ENCODE measurements around the gene B4GALT3.

B4GALT3 gene

DNA sequence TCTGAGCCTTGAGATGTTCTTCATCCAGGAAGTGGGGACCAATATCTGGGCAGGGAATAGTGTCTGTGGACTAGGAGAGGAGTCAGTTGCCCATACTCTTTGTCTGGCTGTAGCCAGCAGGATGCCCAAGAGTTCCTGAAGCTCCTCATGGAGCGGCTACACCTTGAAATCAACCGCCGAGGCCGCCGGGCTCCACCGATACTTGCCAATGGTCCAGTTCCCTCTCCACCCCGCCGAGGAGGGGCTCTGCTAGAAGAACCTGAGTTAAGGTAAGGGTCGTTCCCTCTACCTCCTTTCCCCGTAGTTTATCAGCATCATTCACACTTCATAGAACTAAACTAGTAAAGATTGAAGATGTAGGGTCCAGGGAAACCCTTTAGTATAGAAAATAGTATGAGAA is 14.5 kb downstream of the B4GALT3 start:
- DNase-seq (ENCODE audit: low read depth), result no peak

DNA sequence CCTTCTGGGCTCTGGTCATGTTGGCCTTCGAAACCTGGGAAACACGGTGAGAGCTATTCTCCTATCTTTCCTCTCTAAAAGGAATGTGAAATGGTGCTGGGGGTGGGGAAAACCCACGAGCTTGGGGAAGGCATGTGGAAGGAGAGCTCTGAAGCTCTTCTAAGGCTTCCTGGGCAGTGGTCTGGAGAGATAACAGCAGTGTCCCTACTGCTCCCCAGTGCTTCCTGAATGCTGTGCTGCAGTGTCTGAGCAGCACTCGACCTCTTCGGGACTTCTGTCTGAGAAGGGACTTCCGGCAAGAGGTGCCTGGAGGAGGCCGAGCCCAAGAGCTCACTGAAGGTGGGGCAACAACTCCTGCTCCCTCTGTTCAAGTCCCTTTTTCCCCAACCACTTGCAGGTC is 15.3 kb downstream of the B4GALT3 start:
- DNase-seq (ENCODE audit: low read depth), result peak; percentile 56

DNA sequence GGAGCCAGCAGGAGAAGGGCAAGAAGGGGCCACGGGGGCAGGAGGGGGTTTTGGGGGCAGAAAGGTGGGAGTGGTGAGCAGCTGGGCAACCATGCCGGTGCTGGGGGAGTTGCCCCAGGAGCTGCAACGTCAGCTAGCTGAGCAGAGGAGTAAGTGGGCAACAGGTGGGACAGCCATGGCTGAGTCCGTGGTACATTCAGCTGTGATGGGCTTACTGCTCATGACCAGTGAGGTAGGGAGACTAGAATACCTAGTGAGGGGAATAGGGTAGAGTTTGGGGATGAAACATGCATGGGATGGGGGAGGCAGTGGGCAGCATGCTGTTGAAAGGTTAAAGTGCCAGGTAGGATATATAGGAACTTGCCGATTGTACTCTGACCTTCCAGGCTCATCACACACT is 15.7 kb downstream of the B4GALT3 start:
- DNase-seq (ENCODE audit: low read depth), result no peak

DNA sequence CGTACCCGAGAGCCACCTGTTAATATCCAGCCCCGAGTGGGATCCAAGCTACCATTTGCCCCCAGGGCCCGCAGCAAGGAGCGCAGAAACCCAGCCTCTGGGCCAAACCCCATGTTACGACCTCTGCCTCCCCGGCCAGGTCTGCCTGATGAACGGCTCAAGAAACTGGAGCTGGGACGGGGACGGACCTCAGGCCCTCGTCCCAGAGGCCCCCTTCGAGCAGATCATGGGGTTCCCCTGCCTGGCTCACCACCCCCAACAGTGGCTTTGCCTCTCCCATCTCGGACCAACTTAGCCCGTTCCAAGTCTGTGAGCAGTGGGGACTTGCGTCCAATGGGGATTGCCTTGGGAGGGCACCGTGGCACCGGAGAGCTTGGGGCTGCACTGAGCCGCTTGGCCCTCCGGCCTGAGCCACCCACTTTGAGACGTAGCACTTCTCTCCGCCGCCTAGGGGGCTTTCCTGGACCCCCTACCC is 16.6 kb downstream of the B4GALT3 start:
- DNase-seq (ENCODE audit: low read depth), result no peak

DNA sequence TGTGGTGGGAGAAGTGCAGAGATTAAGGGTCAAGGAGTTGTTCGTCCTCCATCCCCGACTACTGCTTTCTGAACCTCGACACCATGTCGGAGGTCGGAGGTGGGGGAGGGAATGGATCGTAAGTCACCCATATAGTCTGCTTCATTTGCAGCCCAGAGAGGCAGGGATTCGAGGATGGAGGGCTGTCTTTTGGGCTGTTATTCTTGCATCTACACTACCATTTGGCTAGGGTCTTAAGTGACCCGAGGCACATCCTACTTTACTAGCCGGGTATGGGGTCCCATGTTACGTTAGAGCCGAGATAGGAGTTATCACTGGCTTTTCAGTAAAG is 17.4 kb downstream of the B4GALT3 start:
- DNase-seq (ENCODE audit: low read depth), result no peak

DNA sequence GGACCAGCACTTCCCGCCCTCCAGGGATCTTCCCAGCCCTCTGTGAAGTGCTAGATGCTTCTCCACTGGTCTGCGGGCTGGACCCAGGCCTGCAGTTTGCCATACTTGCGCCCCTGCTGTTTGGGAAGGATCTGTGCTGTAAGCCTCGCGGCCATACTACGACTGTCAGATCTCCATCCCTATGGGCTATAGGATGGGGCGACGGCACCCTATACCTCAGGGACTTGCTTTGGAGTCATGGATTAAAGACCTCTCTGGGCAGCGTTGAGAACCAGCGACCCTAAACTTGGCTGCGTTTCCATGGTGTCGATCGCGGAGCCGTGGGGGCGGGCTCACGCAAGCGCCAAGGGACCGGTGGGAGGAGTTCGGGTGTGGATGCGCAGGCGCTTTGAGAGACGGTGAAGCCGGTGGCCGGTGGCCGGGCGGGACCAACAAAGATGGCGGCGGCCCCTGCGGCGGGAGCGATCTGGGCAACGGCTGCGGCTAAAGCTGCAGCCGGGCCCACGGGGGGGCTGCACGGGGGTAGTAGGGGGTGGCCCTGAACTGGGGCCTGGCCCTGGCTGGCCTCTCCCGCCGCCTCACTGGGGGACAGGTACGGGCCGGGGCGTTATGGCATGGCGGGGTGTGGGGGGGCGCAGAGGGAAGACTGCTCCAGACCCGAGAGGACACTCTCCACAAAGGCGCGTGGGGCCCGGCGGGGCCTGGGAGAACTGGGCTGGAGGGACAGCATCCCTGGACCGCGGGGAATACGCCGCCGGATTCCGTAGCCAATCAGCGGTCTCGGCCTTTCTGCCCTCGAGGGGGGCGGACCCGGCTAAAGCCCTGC is 18.0 kb downstream of the B4GALT3 start, which contains the start of gene USP21:
USP21 (plus strand) TSS at position 414 of the 826 bp plus-strand sequence. CDS start 1,141 bp downstream, outside the sequence.
- DNase-seq (ENCODE audit: low read depth), result peak; percentile 71

DNA sequence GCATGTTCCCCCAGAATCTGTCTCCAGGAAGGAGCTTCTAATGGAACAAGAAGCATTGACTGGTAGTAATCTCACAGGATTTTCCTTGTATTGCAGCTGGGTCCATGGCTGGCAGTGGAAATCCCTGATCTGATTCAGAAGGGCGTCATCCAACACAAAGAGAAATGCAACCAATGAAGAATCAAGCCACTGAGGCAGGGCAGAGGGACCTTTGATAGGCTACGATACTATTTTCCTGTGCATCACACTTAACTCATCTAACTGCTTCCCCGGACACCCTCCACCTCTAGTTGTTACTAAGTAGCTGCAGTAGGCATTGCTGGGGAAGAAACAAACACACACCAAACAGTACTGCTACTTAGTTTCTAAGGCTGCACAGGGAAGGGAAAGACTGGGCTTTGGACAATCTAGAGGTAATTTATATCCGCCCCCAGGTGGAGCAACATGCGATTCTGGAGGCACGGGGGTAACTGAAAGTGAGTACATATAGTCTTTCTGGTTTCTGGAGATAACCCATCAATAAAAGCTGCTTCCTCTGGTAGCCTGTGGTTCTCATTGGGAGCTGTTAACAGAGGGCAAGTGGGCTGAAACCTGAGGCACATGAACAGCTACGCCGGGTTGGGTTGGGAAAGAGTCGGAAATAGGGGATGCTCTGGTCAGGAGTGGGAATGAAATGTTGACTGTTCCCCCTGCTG is 18.8 kb downstream of the B4GALT3 start:
- no peak for DNase-seq (ENCODE audit: low read depth)

DNA sequence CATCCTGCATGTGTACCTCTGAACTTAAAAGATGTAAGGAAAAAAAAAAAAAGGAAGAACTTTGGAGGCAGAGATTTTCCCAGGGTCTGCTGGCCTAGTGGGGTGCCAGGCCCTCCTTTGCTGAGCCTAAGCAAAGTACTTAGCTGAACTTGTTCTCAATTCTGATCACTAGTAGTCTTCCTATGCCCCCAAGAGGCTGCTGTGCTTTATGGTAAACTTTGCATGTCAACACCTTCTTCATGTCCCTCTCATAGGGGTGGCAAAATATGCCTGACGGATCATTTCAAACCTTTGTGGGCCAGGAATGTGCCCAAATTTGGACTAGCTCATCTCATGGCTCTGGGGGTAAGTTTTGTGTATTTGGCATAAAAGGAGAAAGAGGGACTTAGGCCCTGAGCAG is 19.4 kb downstream of the B4GALT3 start:
- DNase-seq (ENCODE audit: low read depth), result no peak

DNA sequence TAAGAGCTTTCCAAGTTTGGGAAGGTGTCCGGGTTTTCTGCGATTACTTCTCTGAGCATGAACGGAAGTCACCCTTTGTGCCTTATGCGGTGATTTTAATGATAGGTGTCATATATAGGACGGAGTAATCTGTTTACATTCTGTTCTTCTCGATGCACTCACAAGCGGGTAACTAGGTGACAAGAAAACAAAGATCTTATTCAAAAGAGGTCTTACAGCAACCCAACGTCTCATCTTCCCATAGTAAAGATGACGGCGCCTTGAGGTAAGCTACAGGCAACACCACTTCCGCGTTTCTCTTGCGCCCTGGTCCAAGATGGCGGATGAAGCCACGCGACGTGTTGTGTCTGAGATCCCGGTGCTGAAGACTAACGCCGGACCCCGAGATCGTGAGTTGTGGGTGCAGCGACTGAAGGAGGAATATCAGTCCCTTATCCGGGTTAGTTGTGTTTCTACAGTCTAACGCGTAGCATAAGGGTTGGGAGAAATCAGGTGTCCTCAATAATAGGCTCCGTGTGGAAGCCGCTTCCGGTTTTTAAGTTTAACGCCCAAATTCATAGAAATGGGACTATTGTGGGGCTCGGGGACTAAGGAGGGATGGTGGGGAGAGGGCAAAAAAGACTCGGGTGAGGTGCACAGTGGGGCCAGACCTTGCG is 23.5 kb downstream of the B4GALT3 start, which contains the start of gene UFC1:
UFC1 (plus strand) TSS at position 297 of the 656 bp plus-strand sequence; CDS start at position 317, 20 bp downstream.
- DNase-seq (ENCODE audit: low read depth), result peak; percentile 62

DNA sequence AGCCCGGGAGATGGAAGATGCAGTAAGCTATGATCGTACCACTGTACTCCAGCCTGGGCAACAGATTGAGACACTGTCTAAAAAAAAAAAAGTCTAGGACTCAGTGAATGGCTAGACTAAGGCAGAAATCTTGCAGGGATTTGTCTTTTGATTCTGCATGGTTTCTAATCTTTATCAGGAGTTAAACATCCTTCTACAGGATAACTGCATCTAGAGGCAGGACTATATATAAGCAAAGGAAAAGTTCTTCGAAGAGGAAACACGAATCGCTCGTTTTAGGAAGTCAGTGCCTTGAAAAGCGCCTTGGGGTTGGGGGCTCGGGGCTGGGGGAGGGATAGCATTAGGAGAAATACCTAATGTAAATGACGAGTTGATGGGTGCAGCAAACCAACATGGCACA is 24.1 kb downstream of the B4GALT3 start:
- no peak for DNase-seq (ENCODE audit: low read depth)

DNA sequence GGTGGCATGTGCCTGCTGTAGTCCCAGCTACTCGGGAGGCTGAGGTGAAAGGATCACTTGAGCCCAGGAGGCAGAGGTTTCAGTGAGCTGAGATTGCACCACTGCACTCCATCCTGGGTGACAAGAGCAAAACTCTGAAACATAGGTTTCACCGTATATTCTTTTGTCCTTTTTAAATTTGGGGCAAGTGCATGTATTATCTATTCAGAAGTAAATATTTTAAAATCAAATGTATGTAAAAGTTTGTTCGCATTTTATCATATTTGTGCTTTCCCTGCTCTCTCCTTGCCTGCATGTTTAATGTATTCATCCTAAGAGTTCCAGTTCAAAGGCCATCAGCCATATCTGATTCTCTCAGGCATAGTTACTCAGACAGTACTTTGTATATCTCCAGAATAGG is 31.5 kb downstream of the B4GALT3 start:
- DNase-seq (ENCODE audit: low read depth), result no peak

DNA sequence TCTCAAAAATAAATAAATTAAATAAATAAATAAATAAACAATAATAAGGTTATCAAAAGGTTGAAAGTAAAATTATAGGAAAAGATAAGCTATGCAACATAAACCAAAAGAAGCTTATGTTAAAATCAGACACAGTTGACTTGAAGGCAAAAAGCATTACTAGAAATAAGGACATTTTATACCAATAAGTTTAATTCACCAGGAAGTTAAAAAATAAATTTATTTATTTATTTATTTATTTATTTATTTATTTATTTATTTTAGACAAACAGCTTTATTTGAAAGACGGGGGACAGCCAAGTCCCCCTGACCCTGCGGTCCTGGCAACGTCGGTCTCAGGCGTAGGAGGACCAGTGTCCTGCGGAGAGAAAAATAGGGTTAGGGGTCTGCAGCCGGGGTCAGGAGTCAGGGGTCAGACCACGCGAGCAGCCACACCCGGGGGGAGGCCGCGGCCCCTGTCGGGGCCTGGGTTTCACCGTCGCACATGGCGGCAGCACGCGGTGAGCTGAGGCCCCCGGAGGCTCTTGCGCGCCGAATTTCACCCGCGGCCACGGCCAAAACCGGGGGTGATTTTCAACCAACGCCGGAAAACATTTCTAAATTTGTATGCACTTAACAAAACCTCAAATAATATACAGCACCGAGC is 36.4 kb downstream of the B4GALT3 start:
- DNase-seq (ENCODE audit: low read depth), result no peak

DNA sequence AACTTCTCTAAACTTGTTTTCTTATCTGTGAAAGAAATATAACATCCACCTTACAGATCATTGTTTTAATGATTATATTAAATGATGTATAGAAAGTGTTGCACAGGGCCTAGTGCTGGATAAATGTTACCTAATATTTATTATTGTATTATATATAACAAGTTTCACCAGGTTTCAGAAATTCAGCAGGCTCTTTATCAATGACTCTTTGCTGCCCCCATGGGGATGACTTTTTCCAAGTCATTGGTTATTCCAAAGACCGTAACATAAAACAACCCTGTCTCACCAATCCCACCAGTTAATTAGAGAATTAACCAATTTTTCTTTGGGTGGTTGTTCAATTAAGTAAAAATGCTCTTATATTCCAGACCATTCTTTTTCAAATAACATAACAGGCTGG is 37.5 kb downstream of the B4GALT3 start:
- DNase-seq (ENCODE audit: low read depth), result no peak

DNA sequence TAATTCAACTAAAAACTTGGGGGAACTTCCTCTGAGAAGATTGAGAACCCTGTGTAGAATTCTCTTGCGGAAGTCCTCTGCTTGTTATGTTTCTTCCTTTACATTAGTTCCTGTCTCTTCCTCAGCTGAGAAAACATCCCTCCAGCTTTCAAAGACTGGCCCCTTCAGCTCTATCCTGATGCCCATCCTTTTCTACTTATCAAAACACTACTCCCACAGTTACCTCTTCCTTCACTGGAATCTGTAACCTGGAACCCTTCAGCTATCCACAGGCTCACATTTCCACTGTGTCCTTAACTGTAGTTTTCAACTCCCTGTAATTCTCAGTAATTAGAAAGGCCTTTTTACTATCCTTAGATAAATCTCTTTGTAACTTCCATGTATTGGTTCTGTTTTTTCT is 38.9 kb downstream of the B4GALT3 start:
- no peak for DNase-seq (ENCODE audit: low read depth)

DNA sequence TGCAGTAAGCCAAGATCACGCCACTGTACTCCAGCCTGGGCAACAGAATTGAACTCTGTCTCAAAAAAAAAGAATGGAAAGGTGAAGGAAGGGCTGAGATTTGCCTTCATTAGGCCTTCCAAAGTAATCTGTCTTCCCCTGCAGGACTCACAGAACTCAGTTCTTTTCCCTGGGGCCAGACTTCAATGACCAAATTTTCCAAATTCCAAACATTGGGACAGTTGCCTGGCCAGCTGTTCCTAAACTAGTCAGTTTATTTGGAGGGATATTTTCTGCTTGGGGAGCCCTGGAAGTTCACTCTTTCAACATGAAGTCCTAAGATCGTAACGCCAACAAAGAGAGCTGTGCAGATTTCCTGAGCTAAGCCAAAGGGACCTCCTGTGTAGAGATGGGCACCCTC is 39.4 kb downstream of the B4GALT3 start:
- DNase-seq (ENCODE audit: low read depth), result no peak

DNA sequence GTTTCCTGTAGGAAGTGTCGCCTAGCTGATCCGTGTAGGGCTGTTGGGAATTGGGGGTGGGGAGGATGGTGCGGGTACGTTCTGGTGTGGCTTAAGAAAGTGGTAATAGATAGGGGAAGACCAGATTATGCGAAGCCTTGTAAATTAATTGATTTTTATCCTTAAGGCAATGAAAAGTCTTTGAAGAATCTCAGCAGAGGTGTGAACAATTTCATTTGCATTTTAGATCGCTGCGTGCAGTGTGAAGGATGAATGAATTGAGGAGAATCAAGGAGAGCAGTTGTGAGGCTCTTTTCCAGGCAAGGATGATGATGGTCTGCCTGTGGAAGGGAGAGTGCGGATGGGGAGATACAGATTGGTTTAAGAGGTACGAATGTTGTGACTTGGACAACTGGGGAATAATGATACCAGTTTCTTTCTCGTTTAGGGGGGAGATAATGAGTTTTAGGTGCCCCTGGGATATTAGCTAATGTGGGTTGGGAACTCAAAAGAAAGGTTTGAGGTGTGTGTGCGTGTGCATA is 44.0 kb downstream of the B4GALT3 start:
- no peak for DNase-seq (ENCODE audit: low read depth)

DNA sequence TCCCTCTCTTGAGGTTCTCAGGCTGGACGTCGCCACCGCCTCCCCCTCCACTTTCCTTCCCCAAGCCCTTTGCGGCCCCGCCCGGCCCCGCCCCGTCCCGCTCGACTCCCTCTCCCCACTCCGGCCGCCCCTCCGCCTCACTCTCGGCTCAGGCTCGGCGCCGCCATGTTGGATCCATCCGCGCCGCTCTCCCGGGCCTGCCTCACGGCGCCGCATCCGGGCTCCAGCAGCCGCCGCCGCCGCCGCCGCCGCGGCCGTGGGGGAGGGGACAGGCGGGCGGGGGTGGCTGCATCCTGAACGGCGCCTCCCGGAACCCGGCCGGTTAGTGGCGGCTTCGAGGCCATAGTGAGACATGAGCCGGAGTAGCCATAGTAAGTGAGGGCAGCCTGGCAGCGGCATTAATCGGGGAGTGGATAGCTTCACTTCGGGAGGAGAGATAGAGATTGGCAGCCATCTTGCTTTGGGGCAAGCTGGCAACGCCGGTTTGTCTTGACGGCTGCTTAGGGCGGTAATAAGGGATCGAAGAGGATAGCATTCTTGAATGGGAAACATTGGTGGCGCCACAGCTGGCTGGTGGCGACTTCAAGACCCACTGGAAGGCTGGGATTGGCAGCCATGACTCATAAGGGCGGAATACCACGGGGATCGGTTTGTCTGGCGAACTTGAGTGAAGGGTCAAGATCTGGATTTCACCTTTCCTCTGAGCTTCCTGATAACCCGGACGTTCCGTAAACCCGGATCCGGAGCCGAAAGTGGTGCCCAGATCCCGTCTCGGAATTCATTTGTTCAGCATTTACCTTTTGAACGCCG is 44.7 kb downstream of the B4GALT3 start, which contains the start of gene DEDD:
DEDD (minus strand) TSS at position 258 of the 810 bp plus-strand sequence. CDS start 8,205 bp downstream, outside the sequence.
- DNase-seq (ENCODE audit: low read depth), result peak; percentile 86

DNA sequence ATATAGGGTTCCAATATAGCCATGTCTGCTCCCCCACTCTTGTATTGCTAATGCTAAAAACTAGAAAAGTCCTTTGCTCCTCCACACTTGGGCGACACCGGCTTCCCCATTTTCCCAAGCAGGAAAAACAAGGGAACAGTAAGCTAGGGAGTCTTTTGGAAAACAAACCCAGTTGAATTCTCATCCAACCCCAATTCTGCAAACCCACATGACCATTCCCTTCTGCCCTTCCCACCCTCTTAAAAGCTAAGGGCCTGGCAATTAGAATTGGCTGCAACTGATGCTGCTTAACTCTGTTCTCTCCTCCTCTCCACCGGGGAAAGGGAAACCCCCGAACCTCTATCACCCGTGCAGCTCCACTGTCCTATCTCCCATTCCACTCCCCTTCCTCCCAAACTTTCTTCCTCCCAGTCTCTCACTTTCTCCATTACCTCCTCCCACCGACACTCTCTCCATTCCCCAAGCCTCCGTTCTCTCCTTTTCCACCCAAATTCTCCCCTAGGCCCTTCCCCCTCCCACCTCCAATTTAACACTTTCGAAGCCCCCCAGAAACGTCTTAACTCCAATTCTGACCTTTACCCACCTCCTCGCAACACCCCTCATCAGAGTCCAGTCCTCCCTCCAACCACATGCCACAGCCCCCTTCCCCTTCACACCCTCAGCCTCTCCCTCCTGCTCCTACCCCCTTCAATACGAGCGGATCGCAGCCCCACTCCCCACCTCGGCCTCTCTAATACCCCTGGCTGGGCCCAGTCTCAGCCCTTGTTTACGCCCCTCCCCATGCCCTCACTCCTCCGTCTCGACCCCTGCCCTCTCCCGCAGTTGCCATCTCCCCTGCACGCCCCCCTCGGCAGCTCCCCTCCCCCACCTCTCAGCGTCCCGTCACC is 45.5 kb downstream of the B4GALT3 start:
- no peak for DNase-seq (ENCODE audit: low read depth)

DNA sequence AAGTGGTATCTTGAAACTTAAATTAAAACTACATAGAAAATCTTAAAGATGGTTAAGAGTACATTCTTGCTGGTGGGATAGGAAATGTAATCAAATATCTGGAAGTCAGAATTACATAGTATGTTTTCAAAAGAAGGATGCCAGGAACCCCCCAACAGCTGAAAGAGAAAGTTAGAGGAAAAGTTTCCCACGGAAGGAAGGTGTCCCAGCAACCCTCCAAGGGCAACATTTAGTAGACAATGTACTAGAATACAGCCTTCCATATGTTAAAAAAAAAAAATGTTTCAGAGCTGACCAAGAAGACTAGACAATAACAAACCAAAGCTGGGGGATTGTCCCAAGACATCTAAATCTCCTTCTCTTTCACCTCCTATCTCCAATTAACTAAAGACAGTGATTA is 47.0 kb downstream of the B4GALT3 start:
- no peak for DNase-seq (ENCODE audit: low read depth)
